Ectodermal cell (in vitro differentiated cells): ENCODE measurements around the gene BIK. TPM values are rescaled to one million over a fixed set of nuclear protein-coding genes. Genes with fewer than 3 reads are reported as not detected.

Experiments
- H3K27ac ChIP-seq: 2 replicates; pipeline ENCODE4 v1.7.0; 2013; ENCODE audit warnings: mild to moderate bottlenecking, low read depth, low read length; ENCODE audit not compliant: insufficient read depth, poor library complexity, severe bottlenecking
- H3K27me3 ChIP-seq: 2 replicates; pipeline ENCODE4 v1.7.0; 2013; ENCODE audit warnings: mild to moderate bottlenecking, low read length; ENCODE audit not compliant: insufficient read depth, control insufficient read depth, poor library complexity, severe bottlenecking
- H3K36me3 ChIP-seq: one replicate; pipeline ENCODE4 v1.7.0; 2013; ENCODE audit warnings: low read length; ENCODE audit not compliant: control insufficient read depth, insufficient read depth
- H3K4me1 ChIP-seq: one replicate; pipeline ENCODE4 v1.7.0; 2013; ENCODE audit warnings: low read length; ENCODE audit not compliant: control insufficient read depth, insufficient read depth
- H3K4me3 ChIP-seq: 2 replicates; pipeline ENCODE4 v1.7.0; 2013; ENCODE audit warnings: low read depth, low read length, control low read depth; ENCODE audit not compliant: insufficient read depth
- H3K9me3 ChIP-seq: 2 replicates; pipeline ENCODE4 v1.7.0; 2013; ENCODE audit warnings: mild to moderate bottlenecking, low read length, moderate library complexity; ENCODE audit not compliant: control insufficient read depth
- WGBS, 2 experiments: methylation state at CpG; one replicate each; pipeline ENCODE4 v1.1.7; 2013; ENCODE audit warnings: missing lambda C conversion rate in 2 of 2; 5-methylcytosine and 5-hydroxymethylcytosine counted together
- polyA plus RNA-seq, 4 experiments: library from polyadenylated mRNA; stranded (reverse); fragments of 50-300 nt; gene quantifications; one replicate each; pipeline ENCODE4 v1.2.3, GENCODE V29; 2013

Gene BIK
- 0.76 TPM for polyA plus RNA-seq (2013, experiment 1 of 4)
- polyA plus RNA-seq (2013, experiment 2 of 4): 1.6 TPM
- 1.9 TPM for polyA plus RNA-seq (2013, experiment 3 of 4)
- 2.6 TPM for polyA plus RNA-seq (2013, experiment 4 of 4)

DNA sequence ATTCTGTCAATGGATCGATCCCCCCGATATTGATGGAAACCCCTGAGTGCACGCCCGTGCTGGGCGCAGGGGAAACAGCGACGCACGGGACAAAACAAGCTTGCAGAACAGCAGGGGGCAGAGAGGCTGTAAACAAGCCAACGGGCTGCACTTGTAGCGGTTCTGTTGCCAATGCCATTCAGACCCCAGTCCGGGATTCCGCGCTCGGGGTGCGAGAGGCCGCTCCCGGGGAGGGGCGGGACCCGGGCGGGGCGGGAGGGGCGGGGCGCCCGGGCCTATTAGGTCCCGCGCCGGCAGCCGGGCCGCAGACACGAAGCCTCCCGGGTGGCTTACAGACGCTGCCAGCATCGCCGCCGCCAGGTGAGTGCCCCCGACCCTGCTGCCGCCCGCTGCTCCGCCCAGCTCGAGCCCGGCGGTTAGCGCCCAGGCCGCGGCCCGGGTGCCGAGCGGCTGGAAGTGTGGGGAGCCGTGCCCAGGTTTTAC is at the start of gene BIK:
TSS of gene BIK (plus strand) at position 307 of the 483 bp plus-strand sequence. CDS start 13,273 bp downstream, outside the sequence.
- Histone ChIP-seq H3K9me3 (no peaks in the 10 kb centered on the region), H3K27me3 (peaks cover 56% of the 10 kb centered on the region), H3K27ac (no peak within 1 kb of the TSS), H3K4me1 (no peaks in the 10 kb centered on the region), H3K36me3 (no peaks in the 10 kb centered on the region), H3K4me3 (peak within 1 kb of the TSS; percentile 44)
- WGBS, 2 experiments: 1% methylated on average over 49 of the region's 49 CpGs

DNA sequence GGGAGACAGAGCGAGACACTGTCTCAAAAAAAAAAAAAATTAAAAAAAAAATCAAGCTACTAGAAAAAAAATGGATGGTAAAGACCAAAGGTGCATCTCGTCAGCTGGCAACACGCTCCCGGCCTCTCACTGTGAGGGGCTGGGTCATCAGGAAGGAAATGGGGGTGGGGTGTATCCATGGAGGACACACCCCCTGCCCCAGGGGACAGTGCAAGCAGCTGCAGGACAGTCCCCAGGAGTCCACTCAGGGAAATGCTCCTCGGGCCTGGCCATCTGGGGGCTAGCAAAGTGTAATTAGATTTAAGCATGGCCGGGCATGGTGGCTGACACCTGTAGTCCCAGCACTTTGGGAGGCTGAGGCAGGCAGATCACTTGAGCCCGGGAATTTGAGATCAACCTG is 44.4 kb upstream of the BIK start:
- 89 to 91% methylated on average over 6 to 7 of the region's 7 CpGs for WGBS, 2 experiments
- H3K9me3 ChIP-seq: no peaks in the 10 kb centered on the region
- H3K4me1 ChIP-seq: no peaks in the 10 kb centered on the region
- no peaks in the 10 kb centered on the region for H3K27me3 ChIP-seq
- peaks cover 6% of the 10 kb centered on the region for H3K36me3 ChIP-seq
- H3K4me3 ChIP-seq: no peak overlapping the region
- no peak overlapping the region for H3K27ac ChIP-seq

DNA sequence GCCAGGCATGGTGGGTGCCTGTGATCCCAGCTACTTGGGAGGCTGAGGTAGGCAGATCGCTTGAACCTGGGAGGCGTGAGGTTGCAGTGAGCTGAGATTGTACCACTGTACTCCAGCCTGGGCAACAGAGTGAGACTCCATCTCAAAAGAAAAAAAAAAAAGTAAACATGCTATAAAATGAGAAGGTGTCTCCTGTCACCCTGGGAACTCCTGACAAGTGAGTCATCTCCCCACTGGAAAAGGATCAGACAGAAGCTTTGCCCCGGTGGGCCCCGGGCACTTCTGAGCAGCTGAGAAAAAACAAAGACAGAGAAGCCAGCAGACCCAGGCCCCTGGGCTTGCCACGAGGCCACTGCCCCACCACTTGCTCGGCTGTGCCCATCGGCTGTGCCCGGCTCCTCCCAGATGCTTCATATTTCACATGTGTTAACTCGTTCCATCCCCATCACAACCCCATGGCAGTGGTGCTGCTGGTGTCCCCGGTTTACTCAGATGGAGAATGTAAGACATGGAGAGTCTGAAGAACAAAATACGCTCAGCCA is 43.6 kb upstream of the BIK start:
- no peak overlapping the region for H3K27ac ChIP-seq
- peaks cover 6% of the 10 kb centered on the region for H3K36me3 ChIP-seq
- no peaks in the 10 kb centered on the region for H3K4me1 ChIP-seq
- H3K9me3 ChIP-seq: no peaks in the 10 kb centered on the region
- H3K4me3 ChIP-seq: no peak overlapping the region
- 92 to 93% methylated on average over 11 of the region's 11 CpGs for WGBS, 2 experiments
- no peaks in the 10 kb centered on the region for H3K27me3 ChIP-seq

DNA sequence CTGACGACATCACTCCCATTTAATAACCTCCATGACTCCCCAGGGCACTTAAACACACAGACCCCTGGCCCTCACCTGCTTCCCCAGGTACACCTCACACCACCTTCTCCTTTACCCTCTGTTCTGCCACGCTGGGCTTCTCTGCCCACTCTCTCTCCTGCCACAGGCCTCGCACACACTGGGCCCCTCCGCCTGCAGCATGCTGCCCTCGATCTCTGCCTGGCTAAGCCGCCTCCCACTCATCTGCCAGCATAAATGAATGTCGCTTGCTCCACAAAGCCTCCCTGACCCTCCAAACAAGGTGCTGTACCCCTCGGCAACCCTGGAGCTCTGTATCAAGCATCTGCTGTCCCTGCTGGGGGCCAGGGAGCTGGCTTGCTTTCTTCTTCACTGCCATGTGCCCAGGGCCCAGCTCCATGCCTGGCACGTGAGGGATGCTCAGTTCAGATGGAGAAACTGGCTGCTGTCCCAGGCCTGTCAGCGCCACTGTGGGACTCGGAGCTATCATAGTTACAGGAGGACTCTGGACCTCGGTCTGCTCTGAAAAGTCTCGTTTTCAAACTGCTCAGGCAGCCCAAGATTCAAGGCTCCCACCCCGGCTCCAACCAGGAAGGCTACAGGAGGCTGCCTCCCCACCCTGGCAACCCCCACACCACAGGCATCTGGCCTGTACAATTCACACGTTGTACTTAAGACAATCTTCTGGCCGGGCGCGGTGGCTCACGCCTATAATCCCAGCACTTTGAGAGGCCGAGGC is 33.3 kb upstream of the BIK start:
- Histone ChIP-seq H3K27me3 (no peaks in the 10 kb centered on the region), H3K4me1 (no peaks in the 10 kb centered on the region), H3K36me3 (no peaks in the 10 kb centered on the region), H3K4me3 (no peak overlapping the region), H3K9me3 (no peaks in the 10 kb centered on the region), H3K27ac (no peak overlapping the region)
- 89 to 90% methylated on average over 20 of the region's 20 CpGs for WGBS, 2 experiments

- H3K27ac ChIP-seq: no peak overlapping the region
- no peaks in the 10 kb centered on the region for H3K9me3 ChIP-seq
- H3K36me3 ChIP-seq: no peaks in the 10 kb centered on the region
- no peak overlapping the region for H3K4me3 ChIP-seq
- no peaks in the 10 kb centered on the region for H3K27me3 ChIP-seq
- 89% methylated on average over 8 of the region's 12 CpGs for WGBS, 2 experiments
- no peaks in the 10 kb centered on the region for H3K4me1 ChIP-seq
Observed at GRCh38 chr22:43078522-43078921, 32.0 kb upstream of the BIK start.

GRCh38 chr22:43079742-43080141 is 30.8 kb upstream of the BIK start:
- Histone ChIP-seq H3K27me3 (no peaks in the 10 kb centered on the region), H3K9me3 (no peaks in the 10 kb centered on the region), H3K27ac (no peak overlapping the region), H3K4me1 (no peaks in the 10 kb centered on the region), H3K4me3 (no peak overlapping the region), H3K36me3 (no peaks in the 10 kb centered on the region)
- 89 to 92% methylated on average over 14 of the region's 14 CpGs for WGBS, 2 experiments

DNA sequence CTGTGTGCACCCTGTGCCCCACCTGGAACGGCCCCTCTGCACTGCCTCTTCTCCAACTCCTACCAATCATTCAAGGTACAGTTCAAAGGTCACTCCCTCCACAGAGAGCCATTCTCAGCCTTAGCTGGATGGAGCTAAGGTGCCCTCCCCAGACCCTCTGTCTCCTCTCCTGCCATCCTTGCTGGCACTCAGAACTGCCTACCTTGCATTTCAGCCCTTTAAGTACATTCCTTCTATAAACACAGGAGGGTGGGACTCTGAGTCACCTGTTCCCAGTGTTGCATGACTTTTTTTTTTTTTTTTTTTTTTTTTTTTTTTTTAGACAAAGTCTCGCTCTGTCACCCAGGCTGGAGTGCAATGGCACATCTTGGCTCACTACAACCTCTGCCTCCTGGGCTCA is 29.9 kb upstream of the BIK start:
- no peak overlapping the region for H3K4me3 ChIP-seq
- no peaks in the 10 kb centered on the region for H3K36me3 ChIP-seq
- H3K27me3 ChIP-seq: no peaks in the 10 kb centered on the region
- H3K27ac ChIP-seq: no peak overlapping the region
- H3K9me3 ChIP-seq: no peaks in the 10 kb centered on the region
- WGBS, 2 experiments: 84 to 92% methylated on average over 2 of the region's 2 CpGs
- H3K4me1 ChIP-seq: no peaks in the 10 kb centered on the region

- Histone ChIP-seq H3K4me1 (no peaks in the 10 kb centered on the region), H3K27me3 (no peaks in the 10 kb centered on the region), H3K27ac (no peak overlapping the region), H3K9me3 (no peaks in the 10 kb centered on the region), H3K4me3 (no peak overlapping the region), H3K36me3 (no peaks in the 10 kb centered on the region)
- 90 to 95% methylated on average over 4 of the region's 4 CpGs for WGBS, 2 experiments
Observed at GRCh38 chr22:43081968-43082367, 28.6 kb upstream of the BIK start.

DNA sequence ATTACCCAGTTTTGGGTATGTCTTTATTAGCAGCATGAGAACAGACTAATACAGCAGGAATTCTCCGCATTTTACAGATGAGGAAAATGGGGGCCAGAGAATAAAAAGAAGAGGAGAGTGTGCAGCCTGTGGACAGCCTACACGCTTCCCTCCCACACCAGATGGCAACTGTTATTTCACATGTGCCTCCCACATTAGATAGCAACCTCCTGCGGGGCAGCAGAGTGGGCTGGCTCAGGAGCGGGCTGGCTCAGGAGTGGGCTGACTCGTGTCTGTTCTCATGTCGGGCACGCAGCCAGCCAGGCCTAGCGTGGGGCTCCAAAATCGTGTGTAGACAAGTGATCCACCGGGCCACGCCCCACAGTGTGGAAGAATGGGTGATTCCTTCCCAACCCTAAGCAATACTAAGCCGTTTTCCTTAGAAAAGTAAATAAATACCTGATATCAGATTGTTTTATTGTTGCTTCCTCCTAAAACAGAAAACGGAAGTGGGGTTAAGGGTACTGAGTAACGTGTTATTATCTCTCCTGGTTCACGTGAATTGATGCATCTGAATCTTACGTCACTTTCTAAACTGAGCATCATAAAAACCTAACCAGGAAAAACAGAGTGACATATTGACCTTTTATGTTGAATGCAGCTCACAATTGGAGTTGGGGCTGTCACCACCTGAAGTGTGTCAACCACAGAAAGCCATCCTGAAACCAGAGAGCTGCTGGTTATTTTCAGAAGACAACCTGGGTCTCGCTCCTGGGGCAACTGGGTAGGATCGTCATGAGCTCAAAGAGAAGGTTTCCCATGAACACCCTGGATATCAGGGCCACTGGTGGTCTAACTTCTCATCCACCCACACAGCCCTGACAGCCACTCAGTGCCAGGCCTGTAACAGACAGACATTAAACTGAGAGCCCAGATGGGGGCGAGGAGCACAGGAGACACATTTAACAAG is 24.6 kb upstream of the BIK start:
- Histone ChIP-seq H3K27ac (no peak overlapping the region), H3K4me3 (no peak overlapping the region), H3K36me3 (no peaks in the 10 kb centered on the region), H3K27me3 (no peaks in the 10 kb centered on the region), H3K4me1 (no peaks in the 10 kb centered on the region), H3K9me3 (no peaks in the 10 kb centered on the region)
- 93 to 96% methylated on average over 18 to 19 of the region's 19 CpGs for WGBS, 2 experiments

- no peak overlapping the region for H3K27ac ChIP-seq
Observed at GRCh38 chr22:43088627-43088983, 21.9 kb upstream of the BIK start.

More at GRCh38 chr22:43088627-43088983, 21.9 kb upstream of the BIK start:
- no peaks in the 10 kb centered on the region for H3K4me1 ChIP-seq
- no peaks in the 10 kb centered on the region for H3K9me3 ChIP-seq
- H3K27me3 ChIP-seq: no peaks in the 10 kb centered on the region
- H3K4me3 ChIP-seq: peak overlapping the region; percentile 76
- H3K36me3 ChIP-seq: no peaks in the 10 kb centered on the region
- WGBS, 2 experiments: 72 to 77% methylated on average over 9 of the region's 9 CpGs
